HEK293 (cell line): ENCODE measurements around the gene HOXC5.

Source experiments
- CTCF ChIA-PET: fragments of 350-600 bp; formaldehyde crosslinking; extraction: SDS; loops from one replicate; lab custom pipeline; 2021; ENCODE audit warnings: antibody characterized with exemption; lab: Yijun Ruan, JAX
- POLR2A ChIA-PET: fragments of 300-600 bp; formaldehyde crosslinking; extraction: SDS; loops from one replicate; lab custom pipeline; 2020; ENCODE audit warnings: antibody characterized with exemption, inconsistent platforms; lab: Yijun Ruan, JAX
- H3K27ac ChIP-seq: fragments of 200-500 bp; sonication (Bioruptor generic); 2 replicates; pipeline ENCODE4 v1.5.1; 2014; ENCODE audit warnings: low read depth, low read length, control low read depth, inconsistent platforms; ENCODE audit errors: extremely low read depth
- H3K36me3 ChIP-seq, 2 experiments: fragments of 200-500 bp in 1 of 2; sonication (Bioruptor generic) in 1 of 2; 1 replicate in 1 of 2; 2 replicates in 1 of 2; pipeline ENCODE4 v1.5.1; 2014 to 2017; ENCODE audit warnings: inconsistent platforms in 2 of 2, low read length in 2 of 2; ENCODE audit not compliant: control insufficient read depth in 2 of 2, insufficient read depth in 1 of 2
- H3K4me1 ChIP-seq: fragments of 200-500 bp; sonication (Bioruptor generic); 2 replicates; pipeline ENCODE4 v1.5.1; 2014; ENCODE audit warnings: mild to moderate bottlenecking, low read length, inconsistent platforms; ENCODE audit not compliant: control insufficient read depth, insufficient read depth
- H3K4me3 ChIP-seq: 2 replicates; pipeline ENCODE4 v1.5.1; 2011; ENCODE audit warnings: low read depth, mild to moderate bottlenecking, control low read depth, low read length, moderate library complexity
- H3K9me3 ChIP-seq: fragments of 200-500 bp; sonication (Bioruptor generic); 2 replicates; pipeline ENCODE4 v1.5.1; 2014; ENCODE audit warnings: low read depth, low read length, inconsistent platforms; ENCODE audit not compliant: control insufficient read depth, insufficient read depth
- GLIS2 ChIP-seq: fragments of 450-650 bp; formaldehyde crosslinking; IDR thresholded peaks from 2 replicates; pipeline ENCODE4 v1.5.1; 2016; ENCODE audit warnings: missing biosample characterization, missing genetic modification characterization
- IKZF3 ChIP-seq: fragments of 450-650 bp; IDR thresholded peaks from 2 replicates; pipeline ENCODE4 v1.5.0; 2018; ENCODE audit warnings: missing biosample characterization, mild to moderate bottlenecking, missing genetic modification characterization, moderate library complexity
- KLF1 ChIP-seq: fragments of 450-650 bp; formaldehyde crosslinking; IDR thresholded peaks from 2 replicates; pipeline ENCODE4 v1.5.1; 2016; ENCODE audit warnings: missing biosample characterization, missing genetic modification characterization
- REST ChIP-seq: fragments of 450-650 bp; formaldehyde crosslinking; IDR thresholded peaks from 2 replicates; pipeline ENCODE4 v1.5.1; 2016; ENCODE audit warnings: missing biosample characterization, missing genetic modification characterization
- ZBTB11 ChIP-seq: fragments of 450-650 bp; formaldehyde crosslinking; conservative IDR thresholded peaks from 2 replicates; pipeline ENCODE4 v1.5.1; 2016; ENCODE audit warnings: low read depth, missing biosample characterization, missing genetic modification characterization
- ZBTB7A ChIP-seq: fragments of 450-650 bp; formaldehyde crosslinking; IDR thresholded peaks from 2 replicates; pipeline ENCODE4 v1.5.1; 2016; ENCODE audit warnings: low read depth, missing biosample characterization, missing genetic modification characterization
- ZFHX2 ChIP-seq: fragments of 450-650 bp; formaldehyde crosslinking; conservative IDR thresholded peaks from 2 replicates; pipeline ENCODE4 v1.5.1; 2016; ENCODE audit warnings: missing biosample characterization, missing genetic modification characterization
- ZFP69B ChIP-seq: fragments of 450-650 bp; formaldehyde crosslinking; IDR thresholded peaks from 2 replicates; pipeline ENCODE4 v1.5.1; 2016; ENCODE audit warnings: missing biosample characterization, missing genetic modification characterization
- ZNF112 ChIP-seq: fragments of 450-650 bp; formaldehyde crosslinking; IDR thresholded peaks from 2 replicates; pipeline ENCODE4 v1.5.0; 2017; ENCODE audit warnings: missing biosample characterization, missing genetic modification characterization
- ZNF19 ChIP-seq: fragments of 450-650 bp; formaldehyde crosslinking; IDR thresholded peaks from 2 replicates; pipeline ENCODE4; 2016; ENCODE audit warnings: missing biosample characterization, missing genetic modification characterization, low read depth
- ZNF2 ChIP-seq: fragments of 450-650 bp; formaldehyde crosslinking; IDR thresholded peaks from 2 replicates; pipeline ENCODE4 v1.5.1; 2016; ENCODE audit warnings: missing biosample characterization, missing genetic modification characterization
- ZNF341 ChIP-seq: fragments of 450-650 bp; formaldehyde crosslinking; IDR thresholded peaks from 2 replicates; pipeline ENCODE4; 2016; ENCODE audit warnings: low read depth, missing biosample characterization, missing genetic modification characterization
- ZNF433 ChIP-seq: fragments of 450-650 bp; formaldehyde crosslinking; IDR thresholded peaks from 2 replicates; pipeline ENCODE4 v1.5.1; 2016; ENCODE audit warnings: missing biosample characterization, missing genetic modification characterization, low read depth
- ZNF501 ChIP-seq: fragments of 450-650 bp; formaldehyde crosslinking; IDR thresholded peaks from 2 replicates; pipeline ENCODE4 v1.5.1; 2016; ENCODE audit warnings: missing biosample characterization, missing genetic modification characterization
- ZNF514 ChIP-seq: fragments of 450-650 bp; formaldehyde crosslinking; IDR thresholded peaks from 2 replicates; pipeline ENCODE4 v1.5.1; 2016; ENCODE audit warnings: missing biosample characterization, missing genetic modification characterization
- ZNF544 ChIP-seq: fragments of 450-650 bp; formaldehyde crosslinking; IDR thresholded peaks from 2 replicates; pipeline ENCODE4 v1.5.0; 2017; ENCODE audit warnings: missing biosample characterization, missing genetic modification characterization
- ZNF596 ChIP-seq: fragments of 450-650 bp; IDR thresholded peaks from 2 replicates; pipeline ENCODE4 v1.5.0; 2018; ENCODE audit warnings: missing biosample characterization, mild to moderate bottlenecking, missing genetic modification characterization, moderate library complexity
- ZNF629 ChIP-seq: fragments of 450-650 bp; formaldehyde crosslinking; IDR thresholded peaks from 2 replicates; pipeline ENCODE4 v1.5.1; 2017; ENCODE audit warnings: missing biosample characterization, missing genetic modification characterization
- ZNF660 ChIP-seq: fragments of 450-650 bp; IDR thresholded peaks from 2 replicates; pipeline ENCODE4 v1.5.1; 2018; ENCODE audit warnings: missing biosample characterization, mild to moderate bottlenecking, missing genetic modification characterization
- ZNF76 ChIP-seq: fragments of 450-650 bp; formaldehyde crosslinking; IDR thresholded peaks from 2 replicates; pipeline ENCODE4; 2016; ENCODE audit warnings: low read depth, missing biosample characterization, missing genetic modification characterization, borderline replicate concordance
- ZNF837 ChIP-seq: fragments of 450-650 bp; formaldehyde crosslinking; IDR thresholded peaks from 2 replicates; pipeline ENCODE4 v1.5.1; 2016; ENCODE audit warnings: missing biosample characterization, missing genetic modification characterization
- ZSCAN23 ChIP-seq: fragments of 450-650 bp; formaldehyde crosslinking; IDR thresholded peaks from 2 replicates; pipeline ENCODE4 v1.5.1; 2016; ENCODE audit warnings: missing biosample characterization, missing genetic modification characterization
- ZSCAN4 ChIP-seq: fragments of 450-650 bp; formaldehyde crosslinking; IDR thresholded peaks from 2 replicates; pipeline ENCODE4 v1.5.1; 2017; ENCODE audit warnings: missing biosample characterization, missing genetic modification characterization
- TF ChIP-seq, protein P1 (sequence below): fragments of 450-650 bp; formaldehyde crosslinking; IDR thresholded peaks from 2 replicates; pipeline ENCODE4 v1.5.1; 2016; ENCODE audit warnings: missing biosample characterization, missing genetic modification characterization

The HOXC5 gene

GRCh38 chr12:54018468-54018984 lies 14.3 kb upstream of the HOXC5 start (continued):
- TF ChIP-seq KLF1 (tag by site-specific recombination) (peak; percentile 74), ZNF2 (0 out of 2 replicates have a peak, but pooled peaks have one; percentile 4), ZNF544 (no peak), ZNF596 (tag by site-specific recombination) (peak; percentile 37; the same call in 1 of the 2 replicates), ZFHX2 (tag by site-specific recombination) (peak; percentile 93), ZSCAN4 (tag by site-specific recombination) (no peak), ZFP69B (tag by site-specific recombination) (peak; percentile 68), ZNF112 (tag by site-specific recombination) (no peak), ZNF501 (tag by site-specific recombination) (peak; percentile 14; the same call in 1 of the 2 replicates), ZNF76 (tag by site-specific recombination) (0 out of 2 replicates have a peak, but pooled peaks have one; percentile 26)

- Histone ChIP-seq H3K27ac (peak overlapping the region; percentile 100), H3K36me3 (no peaks in the 10 kb centered on the region), H3K4me3 (peak overlapping the region; percentile 81), H3K9me3 (no peaks in the 10 kb centered on the region), H3K4me1 (peaks cover 62% of the 10 kb centered on the region)
- ChIA-PET CTCF (interaction anchor here (0.6 kb wide), 1 partner anchor 170 kb away, joined by 3 read pairs; no protein-coding TSS in a partner anchor), POLR2A (no interaction called here)
- TF ChIP-seq ZNF341 (tag by site-specific recombination): no peak
- peak; percentile 14; the same call in 1 of the 2 replicates for TF ChIP-seq ZFP69B (tag by site-specific recombination)
- peak; percentile 52; the same call in 1 of the 2 replicates for TF ChIP-seq ZBTB7A (tag by site-specific recombination)
- no peak for TF ChIP-seq ZSCAN4 (tag by site-specific recombination)
- peak; percentile 56; the same call in 1 of the 2 replicates for TF ChIP-seq ZBTB11
- TF ChIP-seq ZNF629 (tag by site-specific recombination): peak; percentile 25; the same call in 1 of the 2 replicates
- TF ChIP-seq ZNF433: no peak
- TF ChIP-seq REST (tag by site-specific recombination): no peak
- TF ChIP-seq ZNF514: no peak
- peak; percentile 39; the same call in 1 of the 2 replicates for TF ChIP-seq GLIS2 (tag by site-specific recombination)
- peak; percentile 59 for TF ChIP-seq KLF1 (tag by site-specific recombination)
- peak; percentile 6; the same call in 1 of the 2 replicates for TF ChIP-seq IKZF3
- TF ChIP-seq ZNF660 (tag by site-specific recombination): peak; percentile 28; the same call in 1 of the 2 replicates
- TF ChIP-seq ZNF837 (tag by site-specific recombination): no peak
- TF ChIP-seq, protein P1, sequence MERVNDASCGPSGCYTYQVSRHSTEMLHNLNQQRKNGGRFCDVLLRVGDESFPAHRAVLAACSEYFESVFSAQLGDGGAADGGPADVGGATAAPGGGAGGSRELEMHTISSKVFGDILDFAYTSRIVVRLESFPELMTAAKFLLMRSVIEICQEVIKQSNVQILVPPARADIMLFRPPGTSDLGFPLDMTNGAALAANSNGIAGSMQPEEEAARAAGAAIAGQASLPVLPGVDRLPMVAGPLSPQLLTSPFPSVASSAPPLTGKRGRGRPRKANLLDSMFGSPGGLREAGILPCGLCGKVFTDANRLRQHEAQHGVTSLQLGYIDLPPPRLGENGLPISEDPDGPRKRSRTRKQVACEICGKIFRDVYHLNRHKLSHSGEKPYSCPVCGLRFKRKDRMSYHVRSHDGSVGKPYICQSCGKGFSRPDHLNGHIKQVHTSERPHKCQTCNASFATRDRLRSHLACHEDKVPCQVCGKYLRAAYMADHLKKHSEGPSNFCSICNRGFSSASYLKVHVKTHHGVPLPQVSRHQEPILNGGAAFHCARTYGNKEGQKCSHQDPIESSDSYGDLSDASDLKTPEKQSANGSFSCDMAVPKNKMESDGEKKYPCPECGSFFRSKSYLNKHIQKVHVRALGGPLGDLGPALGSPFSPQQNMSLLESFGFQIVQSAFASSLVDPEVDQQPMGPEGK (tag by site-specific recombination): peak; percentile 50
- no peak for TF ChIP-seq ZNF19 (tag by site-specific recombination)
- no peak for TF ChIP-seq ZSCAN23
Measured at GRCh38 chr12:54019091-54019811, 13.6 kb upstream of the HOXC5 start.
